Activated T-cell treated with anti-CD3 and anti-CD28 coated beads for 24 hours (primary cell): ENCODE measurements around the gene P2RX2.

Source experiments
- DNase-seq: peaks from one replicate; pipeline ENCODE4 v3.0.0-alpha.2; 2020; ENCODE audit warnings: low read depth

Gene P2RX2

DNA sequence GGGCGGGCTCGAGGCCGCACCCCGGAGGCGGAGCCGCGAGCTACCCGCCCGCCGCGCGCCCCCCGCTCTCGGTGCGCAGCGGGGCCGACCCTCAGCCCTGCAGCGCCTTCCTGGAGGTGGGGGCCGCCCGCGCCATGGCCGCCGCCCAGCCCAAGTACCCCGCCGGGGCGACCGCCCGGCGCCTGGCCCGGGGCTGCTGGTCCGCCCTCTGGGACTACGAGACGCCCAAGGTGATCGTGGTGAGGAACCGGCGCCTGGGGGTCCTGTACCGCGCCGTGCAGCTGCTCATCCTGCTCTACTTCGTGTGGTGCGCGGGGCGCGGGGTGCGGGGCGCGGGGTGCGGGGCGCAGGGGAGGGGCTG is at the start of gene P2RX2:
P2RX2 (plus strand) TSS at position 94 of the 361 bp plus-strand sequence; CDS start at position 135, 41 bp downstream.
- DNase-seq = no peak

DNA sequence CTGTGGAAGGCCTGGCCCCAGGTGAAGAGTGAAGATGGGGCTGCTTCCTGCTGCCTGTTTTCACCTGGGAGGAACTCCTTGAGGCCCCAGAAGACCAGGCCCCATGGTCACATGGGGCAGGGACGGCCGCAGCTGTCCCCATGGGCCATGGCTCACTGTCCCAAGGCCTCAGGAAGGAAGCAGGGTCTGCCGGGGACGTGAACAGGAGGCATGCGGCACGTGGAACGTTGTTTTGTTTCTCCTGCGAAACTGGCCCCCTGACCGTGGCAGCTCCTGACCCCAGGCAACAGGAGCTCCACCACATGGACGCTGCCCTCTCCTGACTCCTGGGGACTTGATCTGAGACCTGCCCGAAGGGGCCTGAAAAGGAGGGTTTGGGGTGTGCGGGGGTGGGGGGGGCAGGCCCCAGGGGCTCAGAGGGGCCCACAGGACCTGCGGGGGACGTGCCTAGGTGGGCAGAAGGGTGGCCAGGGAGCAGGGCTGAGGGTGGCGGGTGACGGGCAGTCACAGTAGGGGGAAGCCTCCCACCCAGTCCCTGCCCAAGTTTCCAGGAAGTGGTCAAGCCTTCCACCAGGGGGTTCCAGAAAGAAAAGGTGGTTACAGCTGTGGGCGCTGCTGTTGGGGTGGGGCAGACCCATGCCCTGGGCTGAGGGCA is 49.6 kb upstream of the P2RX2 start:
- DNase-seq = no peak

DNA sequence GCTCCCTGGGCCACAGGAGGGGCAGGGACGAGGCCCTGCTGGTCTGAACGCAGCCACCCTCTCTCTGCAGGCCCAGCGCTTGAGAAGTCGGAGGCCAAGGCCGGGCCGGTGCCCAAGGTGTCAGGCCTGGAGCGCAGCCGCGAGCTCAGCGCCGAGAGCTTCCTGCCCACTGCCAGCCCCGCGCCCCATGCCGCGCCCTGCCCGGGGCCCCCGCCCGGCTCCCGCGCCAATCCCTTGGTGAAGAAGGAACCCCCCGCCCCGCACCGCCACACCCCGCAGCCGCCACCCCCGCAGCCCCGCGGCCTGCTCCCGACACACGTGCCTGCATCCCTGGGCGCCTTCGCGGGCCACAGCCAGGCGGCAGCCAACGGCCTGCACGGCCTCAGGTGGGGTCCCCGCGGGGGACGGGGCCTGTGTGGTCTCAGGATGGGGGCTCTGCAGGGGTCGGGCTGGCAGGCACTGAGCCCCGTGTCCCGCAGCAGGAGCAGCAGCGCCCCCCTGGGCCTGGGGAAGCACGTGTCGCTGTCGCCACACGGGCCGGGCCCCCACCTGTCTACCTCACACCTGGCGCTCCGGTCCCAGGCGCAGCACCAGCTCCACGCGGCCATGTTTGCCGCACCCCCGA is 48.6 kb upstream of the P2RX2 start:
- no peak for DNase-seq

DNA sequence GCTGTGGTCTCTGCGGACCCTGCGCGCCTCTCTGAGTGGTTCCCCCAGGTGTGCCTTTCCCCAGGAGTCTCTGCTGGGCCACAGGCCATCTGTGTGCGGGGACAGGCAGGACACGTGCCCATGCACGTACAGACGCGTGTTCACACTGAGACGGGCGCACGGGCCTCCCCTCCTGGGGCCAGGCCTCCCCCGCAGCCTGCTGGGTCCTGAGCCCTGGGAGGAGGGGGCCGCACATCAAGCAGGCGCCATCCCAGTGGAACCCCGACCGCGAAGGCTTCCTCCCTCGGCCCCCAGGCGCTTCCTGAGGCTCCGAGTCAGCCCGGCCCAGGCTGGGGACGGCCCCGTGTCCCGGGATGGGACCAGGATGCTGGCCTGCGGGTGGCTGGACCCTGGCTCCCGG is 47.9 kb upstream of the P2RX2 start:
- DNase-seq = no peak

DNA sequence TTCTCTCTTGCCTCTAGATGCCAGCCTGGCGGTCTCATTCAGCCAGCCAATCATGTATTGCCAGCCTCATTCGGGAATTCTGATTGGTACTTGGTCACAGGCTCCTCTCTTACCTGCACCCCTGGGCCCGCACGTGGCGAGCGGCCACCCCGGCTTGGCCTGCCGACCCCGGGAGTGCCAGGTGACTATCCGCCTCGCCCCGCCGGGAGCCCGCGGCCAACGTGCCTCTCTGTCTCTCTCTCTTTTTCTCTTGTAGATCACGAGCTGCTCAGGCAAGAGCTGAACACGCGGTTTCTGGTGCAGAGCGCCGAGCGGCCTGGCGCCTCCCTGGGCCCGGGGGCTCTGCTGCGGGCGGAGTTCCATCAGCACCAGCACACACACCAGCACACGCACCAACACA is 47.5 kb upstream of the P2RX2 start:
- no peak for DNase-seq

DNA sequence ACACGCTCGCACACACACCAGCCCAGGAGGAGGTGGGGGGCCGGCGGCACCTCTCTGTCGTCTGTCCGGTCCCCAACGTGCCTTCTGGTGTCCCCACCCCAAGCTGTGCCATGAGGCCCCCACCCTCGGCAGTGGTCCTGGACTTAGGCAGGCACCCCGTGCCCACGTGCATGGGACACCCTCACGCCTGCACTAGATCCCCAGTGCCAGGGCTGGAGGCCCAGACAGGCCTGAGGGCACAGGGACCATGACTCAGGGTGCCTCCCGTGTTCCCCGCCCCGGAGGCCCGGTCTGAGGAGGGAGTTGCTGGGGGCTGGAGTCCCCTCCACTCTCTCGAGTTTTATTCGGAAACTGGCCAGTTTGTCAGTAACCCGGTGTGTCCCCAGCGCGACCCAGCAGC is 47.0 kb upstream of the P2RX2 start:
- DNase-seq = no peak

DNA sequence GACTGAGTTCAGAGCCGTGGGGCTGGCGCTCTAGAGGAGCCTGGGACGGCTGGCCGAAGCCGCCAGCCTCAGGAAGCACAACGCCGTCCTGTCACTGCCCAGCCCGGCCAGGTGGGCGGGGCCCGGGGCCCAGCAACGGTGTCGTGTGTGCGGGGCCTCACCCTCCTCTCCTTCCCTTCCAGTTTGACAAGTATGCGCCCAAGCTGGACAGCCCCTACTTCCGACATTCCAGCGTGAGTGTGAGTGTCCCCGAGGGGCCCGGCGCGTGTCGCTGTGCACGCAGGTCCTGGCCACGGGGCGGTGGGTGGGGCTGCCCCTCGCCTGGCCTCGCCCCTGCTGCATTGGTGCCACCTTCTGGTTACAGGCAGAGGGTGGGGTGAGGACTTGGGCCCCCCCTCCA is 46.5 kb upstream of the P2RX2 start:
- DNase-seq = no peak

DNA sequence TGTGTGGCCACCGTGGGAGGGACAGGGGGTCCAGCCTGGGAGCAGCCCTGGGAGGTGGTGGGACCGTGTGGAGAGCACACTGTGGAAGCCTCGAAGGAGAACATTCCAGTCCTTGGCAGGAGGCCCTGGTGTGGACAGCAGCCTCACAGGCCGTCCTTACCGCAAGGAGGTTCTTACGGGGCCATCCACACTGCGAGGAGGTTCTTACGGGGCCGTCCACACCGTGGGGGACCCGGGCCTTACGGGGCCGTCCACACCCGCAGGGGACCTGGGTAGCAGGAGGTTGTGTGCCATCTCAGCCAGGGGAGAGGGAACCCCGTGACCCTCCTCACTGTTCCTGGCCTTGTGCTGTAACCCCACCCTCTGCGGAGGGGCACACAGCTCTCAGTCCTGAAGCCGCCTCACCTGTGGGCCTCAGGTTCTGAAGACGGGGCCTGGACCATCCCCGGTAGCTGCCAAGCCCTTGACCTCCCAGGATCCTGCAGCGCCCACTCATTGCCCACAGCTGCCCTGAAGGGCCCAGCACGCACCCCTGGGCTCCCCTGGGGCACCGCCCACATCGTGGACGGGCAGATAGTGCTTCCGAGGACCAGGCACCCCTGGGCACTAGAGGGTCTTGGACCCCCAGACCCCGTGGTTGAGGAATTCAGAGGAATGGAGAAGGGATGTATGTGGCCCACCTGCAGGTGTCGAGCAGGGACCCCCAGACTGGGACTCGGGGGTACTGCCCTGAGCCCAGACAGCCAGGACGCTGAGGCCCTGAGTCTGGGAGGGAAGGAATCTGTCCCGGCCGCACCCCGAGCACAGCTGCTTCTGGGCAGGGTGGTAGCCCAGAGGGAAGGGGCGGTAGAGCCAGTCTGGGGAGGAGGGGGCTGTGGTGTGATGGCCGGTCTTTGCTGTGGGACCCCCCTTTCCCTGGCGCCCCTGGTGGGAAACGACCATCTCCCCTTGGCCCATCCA is 45.5 kb upstream of the P2RX2 start:
- DNase-seq = no peak

DNA sequence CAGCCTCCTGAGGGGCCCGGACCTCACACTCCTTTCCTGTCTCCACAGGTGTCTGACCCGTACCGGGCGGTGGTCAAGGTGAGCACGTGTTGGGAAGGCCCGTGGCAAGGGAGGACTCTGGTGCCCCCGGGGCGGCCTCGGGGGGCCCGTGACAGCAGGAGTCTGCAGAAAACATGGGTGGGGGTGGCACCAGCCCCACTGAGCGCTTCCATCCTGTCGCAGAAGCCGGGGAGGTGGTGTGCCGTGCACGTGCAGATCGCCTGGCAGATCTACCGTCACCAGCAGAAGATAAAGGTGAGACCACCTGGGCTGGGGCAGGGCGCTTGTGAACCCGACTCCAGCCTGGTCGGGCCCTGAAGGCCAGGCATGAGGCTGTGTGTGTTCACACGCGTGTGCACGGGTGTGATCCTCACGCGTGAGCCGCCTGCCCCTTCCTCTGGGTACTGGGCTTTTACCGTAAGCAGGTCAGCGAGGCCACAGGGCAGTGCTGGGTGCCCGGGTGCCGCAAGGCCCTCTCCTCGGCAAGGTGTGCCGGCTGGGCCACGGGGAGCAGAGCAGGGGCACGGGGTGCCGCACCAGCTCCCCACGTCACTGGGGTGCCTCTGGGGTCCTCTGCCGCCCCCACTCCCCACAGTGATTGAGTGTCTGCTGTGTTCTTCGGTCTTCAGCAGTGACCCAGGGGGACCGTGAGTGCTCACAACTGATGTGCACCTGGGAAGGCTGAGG is 44.1 kb upstream of the P2RX2 start:
- DNase-seq = no peak

DNA sequence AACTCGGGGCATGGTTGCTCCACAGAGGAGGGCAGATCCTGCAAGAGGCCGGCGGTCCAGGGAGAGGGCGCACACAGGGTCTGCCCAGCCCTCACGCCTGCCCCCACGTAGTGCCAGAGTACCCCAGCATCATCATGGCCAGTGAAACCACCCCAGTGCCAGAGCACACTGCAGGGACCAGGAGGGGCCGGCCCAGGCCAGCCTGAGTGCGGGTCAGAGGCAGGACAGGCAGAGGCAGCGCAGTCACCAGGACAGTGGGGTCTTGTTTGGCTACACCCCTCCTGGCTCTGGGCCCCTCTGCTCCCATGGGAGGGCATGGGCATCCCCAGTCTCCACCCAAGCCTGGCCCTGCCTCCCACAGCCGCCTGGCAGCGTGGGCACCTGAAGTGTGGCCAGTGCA is 42.9 kb upstream of the P2RX2 start:
- no peak for DNase-seq

DNA sequence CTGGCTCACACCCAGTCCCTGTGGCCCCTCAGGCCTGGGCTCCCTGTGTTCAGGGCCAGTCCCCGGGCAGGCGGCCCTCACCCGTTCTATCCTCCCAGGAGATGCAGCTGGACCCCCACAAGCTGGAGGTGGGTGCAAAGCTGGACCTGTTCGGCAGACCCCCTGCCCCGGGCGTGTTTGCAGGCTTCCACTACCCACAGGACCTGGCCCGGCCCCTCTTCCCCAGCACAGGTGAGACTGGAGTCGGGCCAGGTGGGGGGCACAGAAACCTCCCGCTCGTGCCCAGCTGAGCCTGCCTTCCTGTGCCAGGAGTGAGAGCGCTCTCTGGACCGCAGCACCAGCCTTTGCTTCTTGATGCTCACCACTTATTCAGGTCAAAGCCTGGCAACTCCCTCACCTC is 41.9 kb upstream of the P2RX2 start:
- DNase-seq = no peak

DNA sequence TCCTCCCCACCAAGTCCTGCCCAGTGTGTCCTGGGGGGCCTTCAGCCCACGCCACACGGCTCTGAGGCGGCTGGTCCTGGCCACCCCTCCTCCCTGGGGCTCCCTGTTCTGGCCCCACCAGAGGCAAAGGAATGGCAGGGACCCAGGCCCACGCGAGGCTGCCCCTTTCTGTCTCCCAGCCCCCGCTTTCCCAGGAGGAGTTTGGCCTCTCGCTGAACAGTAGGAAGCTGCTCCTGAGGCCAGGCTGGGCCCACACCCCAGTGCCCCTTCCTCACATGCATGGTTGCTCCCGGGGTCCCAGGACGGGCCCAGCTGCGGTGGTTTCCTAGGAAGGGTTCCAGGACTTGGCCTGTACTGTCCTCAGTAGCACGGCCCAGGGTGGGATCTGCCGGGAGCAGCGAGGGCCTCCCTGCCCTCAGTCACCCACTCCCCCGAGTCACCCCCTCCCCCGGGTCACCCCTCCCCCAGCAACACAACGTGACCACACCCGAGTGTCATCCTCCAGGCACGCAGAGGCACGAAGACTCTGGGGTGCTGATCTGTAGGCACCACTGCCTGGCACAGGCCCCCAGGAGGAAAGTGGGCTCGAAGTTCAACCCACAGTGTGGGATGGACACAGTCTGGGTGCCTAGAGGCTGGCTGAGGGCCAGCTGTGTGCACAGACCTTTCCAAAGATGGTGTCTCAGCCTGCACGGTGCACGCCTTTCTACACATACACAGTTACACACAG is 41.2 kb upstream of the P2RX2 start:
- DNase-seq = no peak

DNA sequence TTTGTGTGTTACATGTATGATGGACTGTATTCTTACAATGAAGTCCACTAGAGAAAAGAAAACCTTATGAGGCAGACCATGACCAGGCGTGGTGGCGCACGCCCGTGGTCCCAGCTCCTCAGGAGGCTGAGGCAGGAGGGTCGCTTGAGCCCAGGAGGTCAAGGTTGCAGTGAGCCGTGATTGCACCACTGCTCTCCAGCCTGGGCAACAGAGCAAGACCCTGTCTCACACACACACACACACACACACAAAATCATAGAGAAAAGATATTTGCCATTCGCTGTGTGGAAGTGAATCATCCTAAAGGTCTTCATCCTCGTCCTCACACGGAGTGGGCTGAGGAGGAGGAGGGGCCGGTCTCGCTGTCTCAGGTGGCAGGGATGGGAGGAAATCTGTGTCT is 40.5 kb upstream of the P2RX2 start:
- no peak for DNase-seq

DNA sequence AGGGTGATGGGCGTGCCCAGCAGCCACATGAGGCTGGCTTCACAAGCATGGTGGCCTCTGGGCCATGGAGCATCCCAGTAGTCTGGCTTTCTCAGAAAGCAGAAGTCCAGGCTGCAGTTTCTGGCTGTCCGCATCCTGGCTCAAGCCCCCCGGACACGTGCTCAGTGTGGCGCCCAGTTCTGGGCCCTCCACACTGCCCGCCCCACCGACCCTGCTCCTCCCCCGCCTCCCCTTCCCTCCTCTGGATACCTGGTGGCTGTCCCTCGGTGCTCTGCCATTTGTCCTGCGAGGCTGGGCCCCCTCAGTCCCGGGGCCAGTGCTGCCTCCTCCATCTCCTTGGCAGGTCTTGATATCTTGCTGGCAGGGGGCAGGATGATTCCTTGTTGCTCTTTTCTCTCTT is 39.8 kb upstream of the P2RX2 start:
- no peak for DNase-seq

DNA sequence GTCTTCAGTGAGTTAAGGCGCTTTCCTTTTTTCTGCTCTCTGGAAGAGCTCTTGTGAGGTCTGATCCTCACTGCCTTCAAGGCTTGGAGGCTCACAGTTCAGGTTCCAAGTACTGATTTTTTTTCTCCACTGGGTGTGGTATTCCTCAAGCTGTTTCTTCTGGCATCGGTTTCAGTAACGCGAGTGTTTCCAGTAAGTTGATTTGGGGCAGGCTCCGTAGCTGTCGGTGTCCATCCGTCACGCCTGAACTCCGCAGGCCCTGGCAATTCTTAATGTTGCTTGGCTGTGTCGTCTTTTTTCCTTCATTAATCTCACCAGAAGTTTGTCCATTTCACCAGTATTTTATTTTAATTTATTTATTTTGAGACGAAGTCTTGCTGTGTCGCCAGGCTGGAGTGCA is 38.8 kb upstream of the P2RX2 start:
- no peak for DNase-seq

DNA sequence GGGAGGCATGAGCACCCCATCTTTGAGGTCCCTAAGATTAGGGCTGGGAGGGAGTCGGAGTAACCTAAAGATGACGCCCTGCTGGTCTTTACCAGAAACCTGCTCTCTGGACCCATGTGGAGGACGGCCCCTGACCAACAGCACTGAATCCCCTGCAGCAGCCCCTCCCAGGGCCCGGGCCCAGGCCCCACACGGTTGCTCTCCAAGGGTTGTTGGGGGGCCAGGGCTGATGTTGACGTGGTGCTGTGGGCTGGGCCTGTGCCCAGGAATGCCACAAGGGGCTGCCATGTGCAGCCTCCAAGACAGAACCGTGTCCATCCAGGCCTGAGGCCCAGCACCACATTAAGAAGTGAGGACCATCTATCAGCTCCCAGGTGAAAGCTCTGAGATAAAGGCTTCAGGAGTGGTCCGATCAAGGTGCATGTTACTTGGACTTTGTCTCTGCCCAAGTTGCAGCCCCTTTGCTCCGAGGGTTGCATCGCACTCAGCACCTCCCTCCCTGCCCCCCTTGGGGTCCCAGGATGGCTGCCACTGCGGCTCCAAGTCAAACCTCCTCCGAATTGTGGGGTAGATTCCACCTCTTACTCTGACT is 37.8 kb upstream of the P2RX2 start:
- no peak for DNase-seq

DNA sequence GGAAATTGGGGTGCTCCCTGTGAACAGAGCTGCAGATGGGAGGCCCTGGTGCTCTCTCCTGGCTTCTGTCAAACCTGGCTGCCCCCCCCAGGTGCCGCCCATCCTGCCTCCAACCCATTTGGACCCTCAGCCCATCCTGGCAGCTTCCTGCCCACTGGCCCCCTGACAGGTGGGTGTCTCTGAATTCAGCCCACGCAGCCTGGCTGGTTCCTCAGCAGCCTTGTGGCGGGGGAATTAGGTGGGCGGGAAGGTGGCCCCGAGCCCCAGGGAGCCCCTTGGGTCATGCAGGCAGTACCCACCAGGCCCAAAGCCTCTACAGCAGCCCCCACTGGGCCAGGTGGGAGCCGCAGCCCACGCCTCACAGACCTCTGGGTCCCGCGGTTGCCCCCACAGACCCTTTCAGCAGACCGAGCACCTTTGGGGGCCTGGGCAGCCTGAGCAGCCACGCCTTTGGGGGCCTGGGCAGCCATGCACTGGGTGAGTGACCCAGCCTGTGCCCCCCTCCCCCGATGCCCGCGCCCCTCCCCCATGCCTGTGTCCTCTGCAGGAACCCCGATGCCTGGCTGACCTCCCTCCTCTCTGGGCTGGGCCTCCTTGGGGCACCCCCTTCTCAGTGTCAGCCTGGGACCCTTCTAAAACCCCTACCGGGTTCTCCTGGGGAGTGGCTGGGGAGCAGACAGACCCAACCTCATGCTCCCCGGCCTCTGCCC is 37.1 kb upstream of the P2RX2 start:
- no peak for DNase-seq

DNA sequence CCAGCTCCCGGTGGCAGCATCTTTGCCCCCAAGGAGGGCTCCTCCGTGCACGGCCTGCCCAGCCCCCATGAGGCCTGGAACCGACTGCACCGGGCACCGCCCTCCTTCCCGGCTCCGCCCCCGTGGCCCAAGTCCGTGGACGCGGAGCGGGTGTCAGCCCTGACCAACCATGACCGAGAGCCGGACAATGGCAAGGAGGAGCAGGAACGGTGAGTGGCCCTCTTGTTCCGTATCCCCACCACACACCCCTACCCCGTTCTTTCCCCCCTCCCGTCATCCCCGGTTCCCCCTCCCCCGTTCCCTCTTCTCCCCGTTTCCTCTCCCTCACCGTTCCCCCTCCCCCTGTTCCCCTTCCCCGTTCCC is 36.5 kb upstream of the P2RX2 start:
- DNase-seq = no peak

DNA sequence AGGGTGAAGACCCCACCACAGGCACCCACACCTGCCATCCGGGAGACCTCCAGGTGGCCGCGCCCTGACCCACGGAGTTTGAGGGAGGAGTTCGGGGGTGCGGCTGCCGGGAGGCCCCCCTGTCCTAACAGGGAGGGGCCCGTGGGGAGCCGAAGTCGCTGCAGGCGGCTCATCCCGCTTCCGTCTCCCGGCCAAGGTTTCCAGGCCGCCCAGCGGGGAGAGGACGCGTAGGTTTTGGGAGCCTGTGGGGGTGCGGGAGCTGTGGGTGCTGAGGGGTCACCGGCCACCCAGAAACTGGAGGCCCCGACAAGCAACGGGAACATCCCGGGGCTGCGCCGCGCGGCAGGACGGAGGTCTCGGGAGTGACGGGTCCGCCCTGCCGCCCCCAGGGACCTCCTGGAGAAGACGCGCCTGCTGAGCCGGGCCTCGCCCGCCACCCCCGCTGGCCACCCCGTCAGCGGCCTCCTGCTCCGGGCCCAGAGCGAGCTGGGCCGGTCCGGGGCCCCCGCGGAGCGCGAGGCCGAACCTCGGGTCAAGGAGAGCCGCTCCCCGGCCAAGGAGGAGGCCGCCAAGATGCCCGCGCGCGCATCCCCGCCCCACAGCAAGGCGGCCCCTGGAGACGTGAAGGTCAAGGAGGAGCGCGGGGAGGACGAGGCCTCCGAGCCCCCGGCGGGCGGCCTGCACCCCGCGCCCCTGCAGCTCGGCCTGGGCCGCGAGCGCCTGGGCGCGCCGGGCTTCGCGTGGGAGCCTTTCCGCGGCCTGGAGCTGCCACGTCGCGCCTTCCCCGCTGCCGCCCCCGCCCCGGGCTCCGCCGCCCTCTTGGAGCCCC is 35.8 kb upstream of the P2RX2 start:
- no peak for DNase-seq

DNA sequence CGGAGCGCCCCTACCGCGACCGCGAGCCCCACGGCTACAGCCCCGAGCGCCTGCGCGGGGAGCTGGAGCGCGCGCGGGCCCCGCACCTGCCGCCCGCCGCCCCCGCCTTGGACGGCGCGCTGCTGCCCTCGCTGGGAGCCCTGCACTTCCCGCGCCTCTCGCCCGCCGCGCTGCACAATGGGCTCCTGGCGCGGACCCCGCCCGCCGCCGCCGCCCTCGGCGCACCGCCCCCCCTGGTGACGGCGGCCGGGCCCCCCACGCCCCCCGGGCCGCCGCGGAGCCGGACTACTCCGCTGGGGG is 35.2 kb upstream of the P2RX2 start:
- DNase-seq = no peak
